ENCODE measurements around the gene RNU1-1. TPM values are rescaled to one million over a fixed set of nuclear protein-coding genes. Genes with fewer than 3 reads are reported as not detected.
"Not testable (repeated sequence)": the region's sequence is repeated elsewhere in the genome, so short reads cannot be mapped to it uniquely, and the experiment has no call there.

RNU1-1 gene
- under 0.01 TPM in 2 replicates for total RNA-seq

DNA sequence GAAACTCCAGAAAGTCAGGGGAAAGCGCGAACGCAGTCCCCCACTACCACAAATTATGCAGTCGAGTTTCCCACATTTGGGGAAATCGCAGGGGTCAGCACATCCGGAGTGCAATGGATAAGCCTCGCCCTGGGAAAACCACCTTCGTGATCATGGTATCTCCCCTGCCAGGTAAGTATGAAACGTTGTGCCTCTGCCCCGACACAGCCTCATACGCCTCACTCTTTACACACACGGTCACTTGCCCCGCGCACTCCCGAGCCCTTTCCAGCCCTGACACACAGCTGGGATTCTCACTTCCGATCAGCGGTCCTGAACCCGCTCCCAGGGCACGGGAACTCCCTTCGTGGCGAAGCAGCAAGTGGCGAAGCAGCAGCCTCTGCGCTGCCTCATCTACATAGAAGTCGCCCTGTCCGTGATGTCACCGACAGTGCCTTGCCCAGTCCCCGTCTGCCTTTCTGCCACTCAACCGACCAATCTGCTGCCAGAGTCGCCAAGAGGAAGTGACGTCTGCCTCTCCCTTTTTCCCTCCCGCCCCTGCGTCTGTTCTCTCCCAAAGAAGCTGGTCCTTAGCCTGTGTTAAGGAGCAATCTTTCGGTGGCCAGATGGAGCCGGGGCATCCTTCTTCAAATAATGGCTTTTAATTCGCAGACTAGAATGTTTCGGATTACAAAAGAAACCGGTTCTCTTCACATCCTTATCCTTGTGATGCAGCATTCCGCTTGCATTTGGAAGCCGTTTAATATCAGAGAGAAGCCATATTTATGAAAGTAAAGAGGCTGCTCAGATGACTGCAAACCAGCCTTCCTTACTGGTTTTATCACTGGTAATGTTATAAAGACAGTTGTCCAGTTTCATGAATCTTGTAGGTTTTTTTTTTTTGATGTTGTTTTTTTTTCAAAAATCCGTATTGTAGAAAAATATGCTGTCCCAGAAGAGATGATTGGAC is at the start of gene RNU1-1:
Gene RNU1-1 (minus strand): TSS at position 179 of the 949 bp plus-strand sequence.
- DNase-seq (ENCODE audit: low read depth, low spot score), result peak; percentile 54

DNA sequence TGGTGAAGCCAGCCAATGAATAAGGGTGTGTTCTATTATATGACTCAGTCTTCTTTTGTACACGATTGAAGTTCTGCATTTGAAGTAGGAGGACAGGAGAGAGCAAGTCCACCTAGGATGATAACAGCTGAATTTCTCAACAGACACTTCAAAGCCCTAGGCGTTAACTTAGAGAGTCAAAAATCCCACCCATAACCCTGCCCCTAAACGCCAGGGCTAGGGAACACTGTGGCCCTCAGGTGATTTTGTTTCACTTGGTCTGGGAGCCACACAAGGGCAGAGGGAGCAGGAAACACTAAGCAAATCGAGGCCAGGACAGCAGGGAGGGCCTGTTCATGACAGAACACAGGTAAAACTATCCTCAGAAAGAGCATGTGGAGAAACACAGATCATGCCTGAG is 47.0 kb upstream of the RNU1-1 start:
- DNase-seq (ENCODE audit: low read depth, low spot score), result not testable (repeated sequence)

GRCh38 chr1:16560498-16560897 is 46.4 kb upstream of the RNU1-1 start:
- DNase-seq (ENCODE audit: low read depth, low spot score), result not testable (repeated sequence)

GRCh38 chr1:16559688-16560087 is 45.6 kb upstream of the RNU1-1 start:
- DNase-seq (ENCODE audit: low read depth, low spot score), result not testable (repeated sequence)

GRCh38 chr1:16557034-16557433 is 42.9 kb upstream of the RNU1-1 start:
- DNase-seq (ENCODE audit: low read depth, low spot score), result not testable (repeated sequence)

DNA sequence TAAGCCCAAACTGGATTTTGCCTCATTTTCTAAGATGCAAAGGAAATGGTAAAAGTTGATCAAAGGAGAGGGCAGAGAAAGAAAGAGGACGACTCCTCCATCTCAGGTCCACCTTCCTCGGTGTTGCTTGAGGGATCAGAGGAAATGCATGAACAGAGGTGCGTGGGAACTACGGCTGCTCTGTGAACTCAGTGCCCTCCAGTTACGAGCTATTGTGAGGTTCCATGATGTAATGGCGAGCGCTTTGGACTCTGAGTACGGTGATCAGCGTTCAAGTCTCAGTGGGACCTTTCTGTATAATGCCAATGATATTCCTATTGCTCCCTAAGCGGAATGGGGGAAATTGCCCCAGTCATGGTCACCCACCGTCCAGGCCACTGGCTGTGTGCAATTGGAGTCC is 39.2 kb upstream of the RNU1-1 start:
- DNase-seq (ENCODE audit: low read depth, low spot score), result not testable (repeated sequence)

- DNase-seq (ENCODE audit: low read depth, low spot score), result not testable (repeated sequence)
These were observed 36.3 kb upstream of the RNU1-1 start for GRCh38 chr1:16550212-16550918.

DNA sequence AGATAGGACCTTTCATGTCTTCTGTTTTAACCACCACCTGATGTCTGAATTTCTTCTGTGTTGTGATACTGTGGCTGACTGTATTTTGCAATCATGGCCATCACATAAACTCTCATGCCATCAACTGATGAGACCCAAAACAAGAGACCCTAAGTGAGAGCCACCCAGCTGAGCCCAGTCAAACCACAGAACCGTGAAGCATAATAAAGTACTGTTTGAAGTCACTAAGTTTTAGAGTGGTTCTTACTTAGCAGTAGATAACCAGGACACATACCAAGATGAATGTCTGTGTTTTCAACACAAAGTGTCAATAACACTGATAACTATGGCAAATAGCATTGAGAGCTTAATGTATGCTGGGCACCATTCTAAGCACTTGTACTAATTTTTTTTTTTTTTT is 35.5 kb upstream of the RNU1-1 start:
- DNase-seq (ENCODE audit: low read depth, low spot score), result not testable (repeated sequence)

DNA sequence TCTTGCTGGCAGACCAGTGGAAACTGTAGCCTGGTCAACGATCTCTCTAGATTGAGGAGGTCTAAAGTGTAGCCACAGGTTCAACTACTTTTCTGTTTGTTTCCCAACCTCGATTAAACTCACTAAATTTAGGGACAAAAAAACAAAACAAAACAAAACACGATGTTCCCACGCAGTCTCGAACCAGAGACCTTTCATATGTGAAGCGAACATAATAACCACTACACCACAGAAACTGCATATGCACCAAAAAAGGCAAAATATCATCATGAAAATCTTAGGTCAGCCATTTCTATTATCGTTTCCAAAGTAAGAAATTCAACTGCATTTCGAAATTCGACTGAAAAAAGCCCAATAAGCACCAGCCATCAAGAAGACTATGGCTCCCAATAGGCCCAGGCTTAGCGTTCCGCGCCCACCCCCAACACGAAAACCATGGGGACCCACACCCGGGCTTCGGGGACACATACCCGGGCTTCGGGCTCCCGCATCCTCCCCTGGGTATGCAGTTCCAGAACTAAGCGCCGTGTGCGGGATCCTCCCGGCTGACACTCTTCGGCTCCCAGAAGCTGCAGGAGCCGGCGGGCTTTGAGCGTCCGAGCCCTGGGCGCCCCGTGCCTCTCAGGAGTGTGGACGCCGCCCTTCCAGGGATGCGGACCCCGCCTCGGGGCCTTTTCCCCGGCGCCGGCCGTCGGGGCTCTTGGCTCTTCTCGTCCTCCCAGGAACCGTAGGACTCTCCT is 33.6 kb upstream of the RNU1-1 start:
- not testable (repeated sequence) for DNase-seq (ENCODE audit: low read depth, low spot score)

- not testable (repeated sequence) for DNase-seq (ENCODE audit: low read depth, low spot score)
These were observed 31.6 kb upstream of the RNU1-1 start for GRCh38 chr1:16545682-16546095.

DNA sequence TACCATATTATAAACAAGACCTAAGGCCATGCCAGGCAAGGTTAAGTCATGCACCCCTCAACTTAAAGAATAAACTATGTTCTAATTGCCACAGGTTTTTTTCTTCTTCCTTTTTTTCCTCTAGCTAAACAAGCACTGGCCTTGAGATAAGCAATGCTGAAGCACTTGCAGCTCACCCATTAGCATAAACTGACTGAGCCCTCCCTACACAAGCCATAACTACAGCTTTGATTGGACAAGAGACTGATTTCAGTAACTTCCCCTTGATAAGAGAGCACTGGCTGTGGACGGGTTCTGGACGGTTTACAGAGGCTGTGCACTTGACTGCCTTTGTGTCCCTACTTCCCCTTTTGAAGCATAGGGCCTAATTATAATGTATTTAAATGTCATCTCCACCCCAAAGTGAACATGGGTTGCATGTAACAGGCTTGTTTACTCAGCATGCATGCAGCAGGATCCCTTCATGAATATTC is 26.4 kb upstream of the RNU1-1 start:
- DNase-seq (ENCODE audit: low read depth, low spot score), result not testable (repeated sequence)

DNA sequence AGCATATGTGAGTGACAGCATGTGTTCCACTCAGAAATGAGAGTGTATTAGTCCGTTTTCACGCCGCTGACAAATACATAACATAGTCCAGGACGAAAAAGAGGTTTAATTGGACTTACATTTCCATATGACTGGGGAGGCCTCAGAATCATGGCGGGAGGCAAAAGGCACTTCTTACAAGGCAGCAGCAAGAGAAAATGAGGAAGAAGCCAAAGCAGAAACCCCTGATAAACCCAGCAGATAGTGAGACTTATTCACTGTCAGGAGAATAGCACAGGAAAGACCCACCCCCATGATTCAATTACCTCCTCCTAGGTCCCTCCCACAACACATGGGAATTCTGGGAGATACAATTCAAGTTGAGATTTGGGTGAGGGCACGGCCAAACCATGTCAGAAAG is 23.4 kb upstream of the RNU1-1 start:
- not testable (repeated sequence) for DNase-seq (ENCODE audit: low read depth, low spot score)

DNA sequence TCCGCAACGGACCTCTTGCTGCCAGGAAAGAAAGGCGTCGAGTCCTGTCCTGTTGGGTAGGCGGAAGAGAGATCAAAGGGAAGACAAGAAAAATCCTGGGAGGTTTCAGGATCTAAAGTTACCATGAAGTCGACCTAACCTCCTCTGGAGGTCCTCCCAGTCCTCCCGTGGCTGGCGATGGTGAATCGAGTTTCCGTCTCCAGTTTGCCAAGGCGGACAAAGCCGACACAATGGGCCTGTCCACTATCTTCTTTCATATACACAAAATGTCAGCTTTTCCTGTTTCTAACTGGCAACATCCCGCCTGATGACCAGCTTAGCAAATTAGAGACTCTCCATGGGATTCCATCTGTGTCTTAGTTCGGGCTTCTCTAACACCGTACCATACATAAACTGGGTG is 22.7 kb upstream of the RNU1-1 start:
- DNase-seq (ENCODE audit: low read depth, low spot score), result not testable (repeated sequence)

- DNase-seq (ENCODE audit: low read depth, low spot score), result not testable (repeated sequence)
These were observed 21.8 kb upstream of the RNU1-1 start for GRCh38 chr1:16535898-16536297.

DNA sequence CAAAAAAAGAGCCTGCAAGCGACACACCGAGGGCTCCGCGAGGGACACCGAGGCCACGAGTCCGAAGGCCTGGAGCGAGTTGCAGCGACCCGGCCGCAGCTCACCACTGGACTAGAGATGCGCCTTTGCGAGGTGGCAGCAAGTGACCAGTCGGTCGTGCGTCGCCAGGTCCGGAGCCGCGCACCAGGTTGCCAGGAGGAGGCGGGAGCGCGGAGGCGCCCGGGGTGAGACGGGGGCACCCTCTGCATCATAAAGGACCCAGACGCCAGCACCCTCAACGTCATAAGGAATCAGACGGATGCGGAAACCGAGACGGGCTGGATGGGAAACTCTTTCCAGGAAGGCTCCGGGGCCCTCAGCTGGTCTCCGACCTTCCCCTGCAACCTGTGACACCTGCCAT is 21.4 kb upstream of the RNU1-1 start:
- not testable (repeated sequence) for DNase-seq (ENCODE audit: low read depth, low spot score)

DNA sequence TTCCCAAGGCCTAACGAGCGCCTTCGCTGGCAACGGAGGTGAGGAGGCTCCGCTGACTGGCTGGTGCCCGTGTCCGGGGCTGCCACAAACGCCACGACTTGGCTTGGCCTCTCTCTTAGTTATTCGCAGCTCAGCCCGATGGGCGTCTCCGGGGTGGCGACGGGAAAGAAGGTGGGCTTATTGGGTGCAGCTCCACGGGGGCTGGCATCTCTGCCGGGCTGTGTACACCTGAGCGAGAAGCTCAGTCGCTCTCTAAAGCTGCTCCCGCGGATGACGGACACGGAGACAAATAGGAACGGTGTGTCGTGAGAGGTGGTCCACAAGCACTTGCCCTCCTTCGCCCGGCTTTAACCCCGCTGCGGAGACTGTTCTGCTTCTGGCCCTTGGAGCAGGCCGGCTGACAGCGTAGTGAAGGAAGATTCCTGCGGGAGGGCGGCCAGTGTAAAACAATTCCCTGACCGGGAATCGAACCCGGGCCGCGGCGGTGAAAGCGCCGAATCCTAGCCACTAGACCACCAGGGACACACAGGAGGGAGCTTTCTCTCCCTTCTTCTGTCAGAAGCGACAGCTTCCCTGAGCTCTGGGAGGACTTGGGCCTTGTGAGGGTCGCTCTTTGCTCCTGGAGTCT is 20.9 kb upstream of the RNU1-1 start:
- not testable (repeated sequence) for DNase-seq (ENCODE audit: low read depth, low spot score)

DNA sequence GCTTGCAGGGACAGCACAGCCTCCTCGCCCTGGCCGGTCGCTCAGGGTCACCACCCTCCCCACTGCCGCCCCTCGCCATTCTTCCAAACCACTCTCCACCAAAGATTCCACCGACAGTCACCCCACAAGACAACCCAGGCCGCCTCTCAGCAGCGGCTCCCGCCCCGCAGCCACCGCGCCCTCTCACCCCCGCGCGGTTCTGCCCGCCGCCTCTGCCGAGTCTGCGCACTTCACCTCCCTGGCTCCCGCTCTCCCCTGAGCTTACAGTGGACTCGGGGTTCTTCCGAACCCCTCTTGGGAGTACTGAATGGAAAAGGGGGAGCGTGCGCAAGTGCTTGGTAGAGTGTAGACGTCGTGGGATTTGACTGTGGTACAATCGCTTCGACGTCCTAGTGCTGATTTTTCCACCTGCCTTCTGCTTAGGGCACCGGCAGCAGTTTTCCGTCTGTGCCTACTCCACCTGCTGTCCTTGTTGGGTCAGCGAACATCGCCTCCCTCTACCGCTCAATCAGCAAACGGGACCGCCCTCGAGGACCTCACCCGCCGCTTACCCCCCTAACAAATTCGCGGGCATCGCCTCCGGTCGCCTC is 20.2 kb upstream of the RNU1-1 start:
- DNase-seq (ENCODE audit: low read depth, low spot score), result not testable (repeated sequence)

DNA sequence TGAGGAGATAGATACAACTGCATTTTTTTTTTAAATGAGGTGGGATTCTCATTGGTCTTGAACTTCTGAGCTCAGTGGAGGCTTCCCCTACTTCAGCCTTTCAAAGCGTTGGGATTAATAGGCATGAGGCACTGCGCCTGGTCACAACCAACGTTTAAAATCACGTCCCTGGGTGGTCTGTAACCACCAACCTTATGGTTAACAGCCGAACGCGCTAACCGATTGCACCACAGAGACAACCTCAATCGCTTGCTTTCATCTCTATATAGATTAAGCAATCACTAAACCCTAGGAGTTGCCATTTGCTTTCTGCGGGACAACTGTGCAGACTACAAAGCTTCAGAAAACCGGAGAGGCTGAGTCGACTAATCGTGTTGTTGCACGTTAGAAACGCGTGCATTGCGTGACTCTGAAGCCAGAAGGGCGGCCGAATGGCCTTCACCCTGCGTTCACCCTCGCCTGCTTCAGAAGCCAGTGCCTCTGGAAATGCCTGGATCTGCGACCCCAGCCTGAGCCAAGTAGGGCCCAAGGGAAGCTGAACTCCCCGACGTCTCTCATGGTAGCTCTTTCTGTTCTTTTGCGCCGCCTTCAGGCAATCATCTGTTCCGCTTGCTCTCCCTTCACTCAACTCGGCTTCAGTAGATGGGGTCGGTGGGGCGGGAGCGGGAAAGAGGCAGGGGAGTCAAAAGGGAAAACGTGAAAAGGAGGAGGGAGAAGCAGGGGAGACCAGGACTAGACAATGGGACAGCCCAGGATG is 18.3 kb upstream of the RNU1-1 start:
- not testable (repeated sequence) for DNase-seq (ENCODE audit: low read depth, low spot score)

DNA sequence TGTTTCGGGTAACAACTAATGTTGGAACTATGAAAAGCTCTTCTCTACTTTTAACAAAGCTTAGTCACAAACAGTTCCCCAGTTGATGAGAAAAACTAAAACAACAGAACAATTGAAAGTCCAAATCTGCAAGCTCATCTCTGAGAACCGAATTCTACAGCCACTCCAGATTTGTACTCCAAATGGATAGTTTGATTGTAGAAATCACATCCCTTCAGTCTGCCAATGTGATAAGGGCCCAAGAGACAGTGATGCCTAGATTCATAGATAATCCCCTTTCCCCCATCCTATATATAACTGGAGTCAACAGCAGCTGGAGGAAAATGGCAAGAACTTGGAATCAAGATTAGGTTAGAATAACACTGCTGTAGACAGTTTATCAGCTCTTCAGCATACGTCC is 14.3 kb upstream of the RNU1-1 start:
- not testable (repeated sequence) for DNase-seq (ENCODE audit: low read depth, low spot score)

DNA sequence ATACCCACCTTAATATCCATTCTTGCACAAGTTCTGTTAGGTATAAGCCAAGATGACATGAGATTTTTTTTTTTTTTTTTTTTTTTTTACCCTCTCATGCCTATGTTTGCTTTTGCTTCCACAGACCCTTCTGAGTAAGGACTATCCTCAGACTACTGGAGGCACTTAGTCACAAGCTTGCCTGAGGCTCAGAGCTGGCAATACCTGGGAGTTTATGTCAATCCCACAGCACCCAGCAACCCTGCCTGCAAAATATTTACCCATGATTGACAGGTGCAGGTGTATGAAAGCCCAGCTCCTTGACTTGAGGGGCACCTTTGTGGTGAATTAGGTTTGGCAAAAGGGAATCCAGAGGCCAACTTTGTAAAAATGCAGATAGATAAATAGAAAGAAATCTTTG is 11.7 kb upstream of the RNU1-1 start:
- DNase-seq (ENCODE audit: low read depth, low spot score), result not testable (repeated sequence)

Data from pulmonary artery endothelial cell (primary cell).